GM13976 (cell line): ENCODE results near the gene NUP214.

ENCODE experiments used
- DNase-seq: peaks from one replicate; pipeline ENCODE4 v3.0.0; 2012; ENCODE audit warnings: low spot score
- CTCF ChIP-seq: IDR thresholded peaks from 2 replicates; pipeline ENCODE4 v1.5.1; 2012; ENCODE audit warnings: borderline replicate concordance, mild to moderate bottlenecking; ENCODE audit not compliant: insufficient read depth; ENCODE audit errors: extremely low read depth, missing control alignments, control extremely low read depth
- in situ Hi-C: fragments of 300-500 bp; cut with MboI; formaldehyde crosslinking; loops from one replicate; pipeline ENCODE4 v1.12.0; 2022; ENCODE audit warnings: low sequenced_read_pairs, mixed read lengths, inconsistent platforms; ENCODE audit not compliant: unreplicated experiment

NUP214 gene

DNA sequence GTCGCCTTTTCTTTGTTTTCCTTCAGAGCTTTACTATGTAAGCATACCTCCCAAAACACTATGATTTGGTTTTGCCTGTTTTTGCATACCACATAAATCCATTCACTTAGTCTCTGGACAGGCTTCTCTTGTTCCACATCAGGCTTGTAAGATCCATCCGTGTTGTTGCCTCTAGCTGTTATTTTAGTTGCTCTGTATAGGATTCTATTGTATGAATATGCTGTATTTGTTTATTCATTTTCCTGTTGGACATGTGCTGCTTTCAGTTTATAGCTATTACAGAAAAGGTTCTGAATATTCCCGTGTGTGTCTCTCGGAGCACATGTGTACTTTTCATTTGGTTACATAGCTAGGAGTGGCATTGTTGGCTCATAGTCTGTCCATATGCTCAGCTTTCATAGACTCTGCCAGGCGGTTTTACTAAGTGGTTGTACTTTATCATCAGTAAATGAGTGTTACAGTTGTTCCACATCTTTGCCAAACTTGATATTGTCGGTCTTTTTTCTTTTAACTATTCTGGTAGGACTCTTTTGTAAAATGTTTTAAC lies 41.8 kb downstream of the NUP214 start:
- in situ Hi-C loops: no loop called here
- DNase-seq: no peak
- TF ChIP-seq CTCF: no peak

DNA sequence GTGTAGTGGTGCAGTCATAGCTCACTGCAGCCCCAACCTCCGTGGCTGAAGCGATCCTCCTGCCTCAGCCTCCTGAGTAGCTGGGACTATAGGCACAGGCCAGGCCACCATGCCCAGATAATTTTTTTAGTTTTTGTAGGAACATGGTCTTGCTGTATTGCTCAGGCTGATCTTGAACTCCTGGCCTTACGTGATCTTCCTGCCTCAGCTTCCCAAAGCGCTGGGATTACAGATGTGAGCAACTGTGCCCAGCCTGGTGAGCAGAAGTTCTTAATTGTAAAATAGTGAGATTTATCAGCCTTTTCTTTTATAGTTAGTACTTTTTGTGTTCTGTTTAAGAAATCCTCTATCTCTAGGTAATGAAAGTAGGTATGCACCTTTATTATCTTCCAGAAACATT lies 42.5 kb downstream of the NUP214 start:
- in situ Hi-C loops: no loop called here
- TF ChIP-seq CTCF: no peak
- DNase-seq: no peak

DNA sequence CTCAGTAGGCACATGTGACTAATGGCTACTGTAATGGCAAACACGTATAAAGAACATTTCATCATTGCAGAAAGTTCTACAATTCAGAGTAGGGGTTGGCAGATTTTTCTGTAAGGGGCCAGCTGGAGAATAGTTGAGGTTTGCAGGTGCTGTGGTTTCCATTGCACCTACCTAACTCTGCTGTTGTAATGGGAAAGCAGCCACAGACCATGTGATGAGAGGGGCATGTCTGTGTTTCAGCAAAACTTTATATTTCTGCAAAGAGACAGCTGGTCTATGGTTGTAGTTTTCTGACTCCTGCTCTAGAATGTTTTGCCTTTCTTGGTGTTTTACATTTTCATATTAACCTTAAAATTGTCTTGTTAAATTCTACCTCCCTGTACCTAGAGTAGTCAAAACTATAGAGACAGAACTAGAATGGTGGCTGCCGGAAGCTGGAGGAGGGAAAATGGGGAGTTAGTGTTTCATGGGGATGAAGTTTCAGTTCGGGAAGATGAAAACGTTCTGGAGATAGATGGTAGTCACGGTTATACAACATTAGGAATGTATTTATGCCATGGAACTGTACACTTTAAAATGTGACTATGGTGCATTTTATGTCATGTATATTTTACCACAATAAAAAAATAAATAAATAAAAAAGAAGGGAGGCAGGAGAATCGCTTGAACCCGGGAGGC lies 44.3 kb downstream of the NUP214 start:
- in situ Hi-C loops: loop anchor here (10.0 kb wide), 1 partner anchor 165 kb away; no protein-coding TSS in a partner anchor
- no peak for DNase-seq
- no peak for TF ChIP-seq CTCF

- no peak for TF ChIP-seq CTCF
- no peak for DNase-seq
- in situ Hi-C loops: loop anchor here (10.0 kb wide), 1 partner anchor 161 kb away; no protein-coding TSS in a partner anchor
Observed at GRCh38 chr9:131173995-131174394, 48.6 kb downstream of the NUP214 start.

- DNase-seq: no peak
- in situ Hi-C loops: loop anchor here (10.0 kb wide), 1 partner anchor 160 kb away; no protein-coding TSS in a partner anchor
- TF ChIP-seq CTCF: no peak
Observed at GRCh38 chr9:131174681-131175239, 49.4 kb downstream of the NUP214 start.

DNA sequence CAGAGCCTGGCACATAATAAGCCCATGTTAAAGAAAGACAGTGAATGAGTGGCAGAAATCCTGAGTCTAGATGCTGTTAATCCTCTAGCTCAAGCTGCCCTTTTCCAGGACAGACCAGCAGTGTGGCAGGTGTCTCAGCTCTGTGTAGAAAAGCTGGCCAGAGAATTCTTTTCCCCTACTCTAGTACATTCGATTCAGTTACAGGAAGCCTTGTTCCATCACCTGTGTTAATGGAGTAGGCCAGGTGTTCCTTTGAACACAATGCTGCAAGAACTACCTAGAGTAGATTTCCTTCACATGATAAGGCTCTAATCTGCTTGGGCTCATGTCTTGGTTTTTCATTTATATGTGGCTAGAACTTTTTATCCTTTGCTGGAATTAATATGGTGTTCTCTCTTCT lies 52.5 kb downstream of the NUP214 start:
- DNase-seq: no peak
- no peak for TF ChIP-seq CTCF
- in situ Hi-C loops: loop anchor here (10.0 kb wide), 1 partner anchor 157 kb away; no protein-coding TSS in a partner anchor
